Mesendoderm (in vitro differentiated cells): ENCODE measurements around the gene UGT2A2. TPM values are rescaled to one million over a fixed set of nuclear protein-coding genes. Genes with fewer than 3 reads are reported as not detected.
"Not testable (repeated sequence)": the region's sequence is repeated elsewhere in the genome, so short reads cannot be mapped to it uniquely, and the experiment has no call there.

Experiments used
- DNase-seq: peaks from one replicate; pipeline ENCODE4 v3.0.0; 2013
- H2AK5ac ChIP-seq: 2 replicates; pipeline ENCODE4 v1.6.1; 2013; ENCODE audit warnings: low read length, inconsistent platforms
- H2BK120ac ChIP-seq: 2 replicates; pipeline ENCODE4 v1.6.1; 2013; ENCODE audit warnings: low read depth, mild to moderate bottlenecking, low read length, moderate library complexity, mixed read lengths
- H2BK15ac ChIP-seq: replicated peaks from 2 replicates; pipeline ENCODE4 v1.6.1; 2013; ENCODE audit warnings: low read depth, mild to moderate bottlenecking, moderate library complexity
- H2BK5ac ChIP-seq: 2 replicates; pipeline ENCODE4 v1.6.1; 2013; ENCODE audit warnings: low read length, inconsistent platforms
- H3K18ac ChIP-seq: 2 replicates; pipeline ENCODE4 v1.6.1; 2013; ENCODE audit warnings: mild to moderate bottlenecking, low read length, mixed read lengths
- H3K23ac ChIP-seq: one replicate; pipeline ENCODE4 v1.6.1; 2013; ENCODE audit warnings: low read length
- H3K27ac ChIP-seq: 2 replicates; pipeline ENCODE4 v1.5.1; 2013; ENCODE audit warnings: low read depth, mild to moderate bottlenecking, inconsistent platforms, low read length, moderate library complexity
- H3K27me3 ChIP-seq: 2 replicates; pipeline ENCODE4 v1.6.1; 2013; ENCODE audit warnings: low read length, control low read depth, mild to moderate bottlenecking, inconsistent platforms; ENCODE audit not compliant: insufficient read depth, poor library complexity
- H3K36me3 ChIP-seq: 2 replicates; pipeline ENCODE4 v1.6.1; 2013; ENCODE audit warnings: low read length, inconsistent platforms; ENCODE audit not compliant: control insufficient read depth, insufficient read depth
- H3K4ac ChIP-seq: one replicate; pipeline ENCODE4 v1.6.1; 2013; ENCODE audit warnings: low read depth, mild to moderate bottlenecking, low read length, moderate library complexity
- H3K4me1 ChIP-seq: 2 replicates; pipeline ENCODE4 v1.6.1; 2013; ENCODE audit warnings: low read depth, low read length, inconsistent platforms; ENCODE audit not compliant: control insufficient read depth
- H3K4me2 ChIP-seq: 2 replicates; pipeline ENCODE4 v1.6.1; 2013; ENCODE audit warnings: low read length
- H3K4me3 ChIP-seq: 2 replicates; pipeline ENCODE4 v1.5.1; 2013; ENCODE audit warnings: mild to moderate bottlenecking, low read length
- H3K56ac ChIP-seq: one replicate; pipeline ENCODE4 v1.6.1; 2013; ENCODE audit warnings: low read length
- H3K79me1 ChIP-seq: 2 replicates; pipeline ENCODE4 v1.6.1; 2013; ENCODE audit warnings: low read length, inconsistent platforms
- H3K79me2 ChIP-seq: 2 replicates; pipeline ENCODE4 v1.6.1; 2013; ENCODE audit warnings: mild to moderate bottlenecking, low read length; ENCODE audit not compliant: control insufficient read depth, insufficient read depth
- H3K9ac ChIP-seq: 2 replicates; pipeline ENCODE4 v1.6.1; 2013; ENCODE audit warnings: low read length, inconsistent platforms
- H4K5ac ChIP-seq: one replicate; pipeline ENCODE4 v1.6.1; 2013; ENCODE audit warnings: low read length
- H4K8ac ChIP-seq: one replicate; pipeline ENCODE4 v1.6.1; 2013; ENCODE audit warnings: low read depth, mild to moderate bottlenecking, control low read depth, low read length, moderate library complexity
- WGBS: extraction: QIAGEN DNeasy Blood & Tissue Kit; methylation state at CpG from one replicate; pipeline ENCODE4 v1.1.7; 2013; ENCODE audit warnings: low lambda C conversion rate, missing lambda C conversion rate; ENCODE audit not compliant: insufficient coverage; ENCODE audit errors: extremely low coverage; 5-methylcytosine and 5-hydroxymethylcytosine counted together
- polyA plus RNA-seq, 2 experiments: library from polyadenylated mRNA; stranded (reverse); fragments of 200-250 nt; gene quantifications; one replicate each; pipeline ENCODE4 v1.2.3, GENCODE V29; 2013

The UGT2A2 gene
- not detected for polyA plus RNA-seq (2013, experiment 1 of 2)
- not detected for polyA plus RNA-seq (2013, experiment 2 of 2)

DNA sequence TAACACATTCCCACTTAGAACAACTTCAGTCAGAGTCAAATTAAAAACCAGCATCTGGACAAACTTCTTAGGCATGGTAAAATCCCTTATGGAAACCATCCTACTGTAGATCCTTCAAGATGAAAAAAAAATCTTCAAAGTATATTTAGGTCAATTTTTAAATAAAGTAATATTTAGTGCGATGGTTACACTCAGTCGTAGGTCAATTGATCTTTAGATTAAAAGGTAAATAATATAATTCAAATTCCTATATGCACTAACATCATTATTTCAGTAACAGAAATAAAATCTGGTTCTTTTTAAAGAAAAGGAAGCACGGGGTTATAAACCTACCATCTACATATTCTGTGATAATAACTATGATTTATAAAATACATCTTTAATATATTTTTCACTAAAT, at the start of gene UGT2A2:
UGT2A2 (minus strand) TSS at position 101 of the 400 bp plus-strand sequence; CDS start at position 99, 2 bp downstream.
- Histone ChIP-seq H3K56ac (no peak within 1 kb of the TSS), H3K4me1 (no peaks in the 10 kb centered on the region), H3K4me3 (no peak within 1 kb of the TSS), H3K36me3 (no peaks in the 10 kb centered on the region), H3K27me3 (no peaks in the 10 kb centered on the region), H3K4ac (no peak within 1 kb of the TSS), H3K18ac (no peak within 1 kb of the TSS), H3K23ac (no peak within 1 kb of the TSS), H3K4me2 (no peak within 1 kb of the TSS), H2BK120ac (no peak within 1 kb of the TSS), H4K8ac (no peak within 1 kb of the TSS), H3K79me1 (no peaks in the 10 kb centered on the region), H3K9ac (no peak within 1 kb of the TSS), H2BK15ac (no peak within 1 kb of the TSS), H2AK5ac (no peak within 1 kb of the TSS), H3K79me2 (no peaks in the 10 kb centered on the region), H3K27ac (no peak within 1 kb of the TSS), H2BK5ac (no peak within 1 kb of the TSS), H4K5ac (no peak within 1 kb of the TSS)
- no peak for DNase-seq
- no CpG with 5 or more reads among the region's 3 CpGs for WGBS

DNA sequence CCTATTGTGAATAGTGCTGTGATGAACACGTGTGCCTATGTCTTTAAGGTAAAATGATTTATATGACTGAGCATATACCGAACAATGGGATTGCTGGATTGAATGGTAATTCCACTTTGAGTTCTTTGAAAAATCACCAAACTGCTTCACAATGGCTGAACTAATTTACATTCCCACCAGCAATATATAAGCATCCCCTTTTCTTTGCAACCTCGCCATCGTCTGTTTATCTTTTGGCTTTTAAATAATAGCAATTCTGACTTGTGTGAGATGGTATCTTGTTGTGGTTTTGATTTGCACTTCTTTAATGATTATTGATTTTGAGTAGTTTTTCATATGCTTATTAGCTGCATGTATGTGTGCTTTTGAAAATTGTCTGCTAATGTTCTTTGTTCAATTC, 45.4 kb upstream of the UGT2A2 start:
- Histone ChIP-seq H3K18ac (no peak overlapping the region), H3K9ac (no peak overlapping the region), H3K4me3 (no peak overlapping the region), H3K36me3 (no peaks in the 10 kb centered on the region), H3K4me2 (no peak overlapping the region), H3K23ac (no peak overlapping the region), H2AK5ac (no peak overlapping the region), H3K4ac (no peak overlapping the region), H2BK5ac (no peak overlapping the region), H4K5ac (no peak overlapping the region), H4K8ac (no peak overlapping the region), H3K27me3 (no peaks in the 10 kb centered on the region), H3K79me1 (no peaks in the 10 kb centered on the region), H3K79me2 (no peaks in the 10 kb centered on the region), H3K56ac (no peak overlapping the region), H2BK120ac (no peak overlapping the region), H3K4me1 (no peaks in the 10 kb centered on the region), H2BK15ac (no peak overlapping the region), H3K27ac (no peak overlapping the region)
- no peak for DNase-seq
- no CpG with 5 or more reads among the region's 4 CpGs for WGBS

DNA sequence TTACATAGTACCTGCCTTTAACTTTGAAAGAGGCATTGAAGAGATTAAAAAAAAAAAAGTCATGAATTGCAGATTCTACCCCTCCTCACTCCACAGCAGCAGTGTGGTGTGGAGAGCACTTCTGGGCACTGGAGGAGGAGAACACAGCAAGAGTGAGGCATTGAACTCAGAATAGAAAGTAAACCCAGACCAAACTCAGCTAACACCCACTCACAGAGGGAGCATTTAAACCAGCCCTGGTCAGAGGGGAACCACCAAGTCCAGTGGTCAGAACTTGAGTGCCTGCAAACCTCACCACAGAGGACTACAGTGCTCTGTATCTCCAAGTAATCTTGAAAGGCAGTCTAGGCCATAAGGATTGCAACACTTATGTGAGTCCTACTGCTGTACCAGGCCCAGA, 29.2 kb upstream of the UGT2A2 start:
- no peak overlapping the region for H3K56ac ChIP-seq
- H3K4me2 ChIP-seq, result no peak overlapping the region
- H3K23ac ChIP-seq, result no peak overlapping the region
- no peak overlapping the region for H2BK5ac ChIP-seq
- no peak overlapping the region for H2BK15ac ChIP-seq
- no peaks in the 10 kb centered on the region for H3K4me1 ChIP-seq
- no peak overlapping the region for H3K9ac ChIP-seq
- no peak overlapping the region for H2AK5ac ChIP-seq
- no peaks in the 10 kb centered on the region for H3K36me3 ChIP-seq
- no peak overlapping the region for H4K8ac ChIP-seq
- no peaks in the 10 kb centered on the region for H3K27me3 ChIP-seq
- no peak overlapping the region for H3K27ac ChIP-seq
- no peak overlapping the region for H3K4me3 ChIP-seq
- H3K4ac ChIP-seq, result no peak overlapping the region
- no peak overlapping the region for H2BK120ac ChIP-seq
- H3K18ac ChIP-seq, result no peak overlapping the region
- no peak for DNase-seq
- H3K79me1 ChIP-seq, result no peaks in the 10 kb centered on the region
- no peak overlapping the region for H4K5ac ChIP-seq
- H3K79me2 ChIP-seq, result no peaks in the 10 kb centered on the region

DNA sequence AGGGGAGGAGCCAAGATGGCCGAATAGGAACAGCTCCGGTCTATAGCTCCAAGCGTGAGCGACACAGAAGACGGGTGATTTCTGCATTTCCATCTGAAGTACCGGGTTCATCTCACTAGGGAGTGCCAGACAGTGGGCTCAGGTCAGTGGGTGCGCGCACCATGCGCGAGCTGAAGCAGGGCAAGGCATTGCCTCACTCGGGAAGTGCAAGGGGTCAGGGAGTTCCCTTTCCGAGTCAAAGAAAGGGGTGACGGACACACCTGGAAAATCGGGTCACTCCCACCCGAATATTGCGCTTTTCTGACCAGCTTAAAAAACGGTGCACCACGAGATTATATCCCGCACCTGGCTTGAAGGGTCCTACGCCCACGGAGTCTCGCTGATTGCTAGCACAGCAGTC, 24.6 kb upstream of the UGT2A2 start:
- H3K27me3 ChIP-seq, H4K8ac ChIP-seq, H3K9ac ChIP-seq, H2BK5ac ChIP-seq, H3K4ac ChIP-seq, H3K23ac ChIP-seq, H3K56ac ChIP-seq, H3K4me1 ChIP-seq, H3K27ac ChIP-seq, H4K5ac ChIP-seq, H2AK5ac ChIP-seq, H3K18ac ChIP-seq, H3K4me3 ChIP-seq, H3K79me1 ChIP-seq, DNase-seq, H3K4me2 ChIP-seq, H2BK15ac ChIP-seq, H2BK120ac ChIP-seq, H3K79me2 ChIP-seq, H3K36me3 ChIP-seq: not testable (repeated sequence)
- no CpG with 5 or more reads among the region's 22 CpGs for WGBS

- not testable (repeated sequence) for H3K4me1 ChIP-seq, H2BK120ac ChIP-seq, H3K4me3 ChIP-seq, H3K4ac ChIP-seq, H4K5ac ChIP-seq, H3K4me2 ChIP-seq, H3K36me3 ChIP-seq, H2BK5ac ChIP-seq, H2BK15ac ChIP-seq, H3K79me2 ChIP-seq, H3K23ac ChIP-seq, H3K9ac ChIP-seq, H3K56ac ChIP-seq, H3K79me1 ChIP-seq, H3K27me3 ChIP-seq, DNase-seq, H3K27ac ChIP-seq, H4K8ac ChIP-seq, H3K18ac ChIP-seq, H2AK5ac ChIP-seq
- no CpG with 5 or more reads among the region's 4 CpGs for WGBS
These were observed 21.8 kb upstream of the UGT2A2 start for GRCh38 chr4:69661130-69661803.

DNA sequence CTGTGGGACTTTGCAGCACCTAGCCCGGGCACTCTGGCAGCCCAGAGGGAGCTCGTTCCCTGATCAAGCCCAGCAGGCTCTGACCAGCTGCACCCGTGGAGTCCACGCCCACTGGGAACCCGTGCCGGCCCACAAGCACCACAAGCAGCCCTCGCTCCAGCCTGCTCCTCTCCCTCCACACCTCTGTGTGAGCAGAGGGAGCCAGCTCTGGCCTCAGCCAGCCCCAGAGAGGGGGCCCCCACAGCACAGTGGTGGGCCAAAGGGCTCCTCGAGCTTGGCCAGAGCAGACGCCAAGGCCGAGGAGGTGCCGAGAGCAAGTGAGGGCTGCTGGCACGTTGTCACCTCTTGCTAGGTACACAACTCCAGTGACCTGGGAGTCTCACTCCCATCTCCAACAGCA, 18.7 kb upstream of the UGT2A2 start:
- no peak overlapping the region for H3K56ac ChIP-seq
- H3K18ac ChIP-seq, result no peak overlapping the region
- H3K4me3 ChIP-seq, result no peak overlapping the region
- no peak overlapping the region for H3K4me2 ChIP-seq
- no peak overlapping the region for H3K23ac ChIP-seq
- no peak overlapping the region for H2BK5ac ChIP-seq
- DNase-seq, result no peak
- H3K9ac ChIP-seq, result no peak overlapping the region
- H2AK5ac ChIP-seq, result no peak overlapping the region
- H3K4me1 ChIP-seq, result no peaks in the 10 kb centered on the region
- no peaks in the 10 kb centered on the region for H3K79me2 ChIP-seq
- no peak overlapping the region for H4K8ac ChIP-seq
- no peak overlapping the region for H2BK120ac ChIP-seq
- H3K79me1 ChIP-seq, result no peaks in the 10 kb centered on the region
- H2BK15ac ChIP-seq, result no peak overlapping the region
- no CpG with 5 or more reads among the region's 12 CpGs for WGBS
- H3K27ac ChIP-seq, result no peak overlapping the region
- H3K4ac ChIP-seq, result no peak overlapping the region
- no peaks in the 10 kb centered on the region for H3K36me3 ChIP-seq
- H3K27me3 ChIP-seq, result no peaks in the 10 kb centered on the region
- H4K5ac ChIP-seq, result no peak overlapping the region
